RWPE2 (cell line): Measurements from ENCODE around the gene ADRA2C.

Source experiments
- ATAC-seq: fragments of 200-7000 bp; cut with Tn5 transposase; 3 replicates; pipeline ENCODE4 v1.9.1; 2021; ENCODE audit warnings: low read depth
- DNase-seq: peaks from one replicate; pipeline ENCODE4 v3.0.0-alpha.2; 2020; ENCODE audit warnings: low spot score
- H3K27ac ChIP-seq: fragments of 450-650 bp; 2 replicates; pipeline ENCODE4 v1.5.1; 2017; ENCODE audit warnings: mild to moderate bottlenecking; ENCODE audit not compliant: poor library complexity, severe bottlenecking
- H3K27me3 ChIP-seq: fragments of 250-450 bp; sonication (Bioruptor Pico); 2 replicates; pipeline ENCODE4 v1.5.1; 2021; ENCODE audit warnings: mild to moderate bottlenecking, moderate library complexity; ENCODE audit not compliant: insufficient read depth, poor library complexity, severe bottlenecking
- H3K36me3 ChIP-seq: fragments of 250-450 bp; sonication (Bioruptor Pico); 2 replicates; pipeline ENCODE4 v1.5.1; 2020; ENCODE audit warnings: low read depth, mild to moderate bottlenecking, moderate library complexity
- H3K4me1 ChIP-seq: fragments of 250-450 bp; sonication (Bioruptor Pico); 2 replicates; pipeline ENCODE4 v1.5.1; 2021; ENCODE audit warnings: mild to moderate bottlenecking, moderate library complexity; ENCODE audit not compliant: insufficient read depth, poor library complexity, severe bottlenecking
- H3K4me3 ChIP-seq: fragments of 250-450 bp; sonication (Bioruptor Pico); 2 replicates; pipeline ENCODE4 v1.5.1; 2021; ENCODE audit warnings: mild to moderate bottlenecking, moderate library complexity; ENCODE audit not compliant: severe bottlenecking
- H3K9me3 ChIP-seq: fragments of 250-450 bp; sonication (Bioruptor Pico); 2 replicates; pipeline ENCODE4 v1.5.1; 2021; ENCODE audit warnings: mild to moderate bottlenecking, moderate library complexity; ENCODE audit not compliant: severe bottlenecking
- CTCF ChIP-seq: fragments of 450-650 bp; IDR thresholded peaks from one replicate; pipeline ENCODE4 v1.5.1; 2017; ENCODE audit warnings: mild to moderate bottlenecking, moderate library complexity; ENCODE audit not compliant: poor library complexity, severe bottlenecking

ADRA2C gene

DNA sequence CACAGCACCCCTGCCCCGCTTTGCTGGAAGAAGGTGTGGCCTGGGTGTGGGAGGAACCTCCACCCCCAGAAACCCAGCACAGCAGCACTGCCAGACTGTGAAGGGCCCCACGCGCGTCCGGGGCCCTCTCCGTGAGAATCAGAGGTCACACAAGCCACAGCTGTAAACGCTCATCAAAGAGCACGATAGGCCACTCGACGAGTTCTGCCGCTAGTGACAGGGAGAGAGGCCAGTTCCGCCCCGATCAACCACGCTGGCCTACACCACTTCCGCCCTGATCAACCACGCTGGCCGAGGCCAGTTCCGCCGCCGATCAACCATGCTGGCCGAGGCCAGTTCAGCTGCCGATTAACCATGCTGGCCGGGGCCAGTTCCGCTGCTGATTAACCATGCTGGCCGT is 25.9 kb upstream of the ADRA2C start:
- DNase-seq (no peak), ATAC-seq (no peak)
- H3K9me3 ChIP-seq, result peaks cover 3% of the 10 kb centered on the region
- no peaks in the 10 kb centered on the region for H3K36me3 ChIP-seq
- no peak overlapping the region for H3K4me3 ChIP-seq
- TF ChIP-seq CTCF, result no peak
- no peaks in the 10 kb centered on the region for H3K4me1 ChIP-seq
- peaks cover 16% of the 10 kb centered on the region for H3K27me3 ChIP-seq
- H3K27ac ChIP-seq, result no peak overlapping the region

DNA sequence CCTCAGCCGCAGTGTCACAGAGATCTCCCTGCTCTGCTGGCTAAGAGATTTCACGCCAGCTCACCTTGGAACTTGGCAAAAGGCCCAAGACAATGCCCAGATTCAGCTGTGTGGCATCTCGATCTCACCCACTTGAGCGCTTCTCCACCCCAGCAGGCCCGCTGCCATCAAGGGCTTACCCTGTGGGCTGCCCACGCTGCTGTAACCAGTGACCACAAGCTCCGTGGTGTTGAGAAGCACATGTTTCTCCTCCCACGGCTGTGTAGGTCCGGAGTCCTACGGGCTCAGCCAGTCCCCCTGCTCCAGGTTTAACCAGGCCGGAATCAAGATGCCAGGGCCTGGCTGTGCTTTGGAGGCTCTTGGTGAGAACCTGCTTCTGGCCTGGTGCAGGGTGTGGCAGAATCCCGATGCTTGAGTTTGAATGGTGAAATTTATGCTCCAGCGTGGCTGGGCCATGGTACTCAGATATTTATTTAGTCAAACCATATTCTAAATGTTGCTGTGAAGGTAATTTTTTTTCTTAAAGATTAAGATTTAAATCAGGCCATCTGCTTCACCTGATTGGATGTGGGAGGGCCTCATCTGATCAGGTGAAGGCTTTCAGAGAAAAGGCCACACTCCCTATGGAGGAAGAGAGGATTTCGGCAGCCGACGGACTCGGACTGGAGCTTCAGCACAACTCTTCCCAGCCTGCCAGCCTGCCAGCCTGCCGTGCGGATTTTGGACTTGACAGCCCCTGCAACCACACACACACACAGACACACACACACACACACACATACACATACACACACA is 24.8 kb upstream of the ADRA2C start:
- Histone ChIP-seq H3K4me3 (no peak overlapping the region), H3K27me3 (peaks cover 24% of the 10 kb centered on the region), H3K27ac (no peak overlapping the region), H3K36me3 (no peaks in the 10 kb centered on the region), H3K9me3 (peaks cover 3% of the 10 kb centered on the region), H3K4me1 (no peaks in the 10 kb centered on the region)
- no peak for TF ChIP-seq CTCF
- ATAC-seq (no peak), DNase-seq (no peak)

- no peak for TF ChIP-seq CTCF
- H3K36me3 ChIP-seq, result no peaks in the 10 kb centered on the region
- no peak overlapping the region for H3K4me3 ChIP-seq
- H3K27ac ChIP-seq, result no peak overlapping the region
- peaks cover 32% of the 10 kb centered on the region for H3K27me3 ChIP-seq
- DNase-seq (no peak), ATAC-seq (no peak)
- H3K9me3 ChIP-seq, result peaks cover 3% of the 10 kb centered on the region
- no peaks in the 10 kb centered on the region for H3K4me1 ChIP-seq
Observed at GRCh38 chr4:3742610-3743009, 23.6 kb upstream of the ADRA2C start.

GRCh38 chr4:3744232-3744631 is 22.0 kb upstream of the ADRA2C start:
- H3K4me3 ChIP-seq, result no peak overlapping the region
- ATAC-seq (no peak), DNase-seq (no peak)
- H3K27me3 ChIP-seq, result peaks cover 48% of the 10 kb centered on the region
- no peak for TF ChIP-seq CTCF
- H3K9me3 ChIP-seq, result peaks cover 3% of the 10 kb centered on the region
- no peaks in the 10 kb centered on the region for H3K36me3 ChIP-seq
- H3K4me1 ChIP-seq, result no peaks in the 10 kb centered on the region
- no peak overlapping the region for H3K27ac ChIP-seq

DNA sequence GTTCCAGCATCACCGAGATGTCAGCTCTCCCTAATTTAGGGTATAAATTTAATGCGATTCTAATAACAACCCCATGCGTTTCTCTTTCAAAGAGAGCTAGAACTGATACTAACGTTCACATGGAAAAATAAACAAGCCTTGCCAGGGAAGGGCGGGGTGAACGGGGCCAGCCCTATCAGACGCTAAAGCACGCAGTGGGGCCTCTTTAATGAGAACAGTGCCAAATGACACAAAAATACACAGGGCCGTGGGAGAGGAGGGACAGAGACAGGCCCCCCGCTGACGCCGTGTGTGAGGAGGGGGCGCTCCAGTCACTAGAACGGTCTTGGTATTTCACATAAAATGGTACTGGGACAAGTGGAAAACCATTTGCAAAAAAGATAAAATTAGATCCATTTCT is 21.3 kb upstream of the ADRA2C start:
- ATAC-seq (no peak), DNase-seq (no peak)
- Histone ChIP-seq H3K9me3 (peaks cover 3% of the 10 kb centered on the region), H3K27ac (no peak overlapping the region), H3K27me3 (peaks cover 55% of the 10 kb centered on the region), H3K4me1 (no peaks in the 10 kb centered on the region), H3K36me3 (no peaks in the 10 kb centered on the region), H3K4me3 (no peak overlapping the region)
- no peak for TF ChIP-seq CTCF
